HepG2 (cell line): ENCODE measurements around the gene FSHB. TPM values are rescaled to one million over a fixed set of nuclear protein-coding genes. Genes with fewer than 3 reads are reported as not detected.

Experiments
- ATAC-seq: fragments of 200-7000 bp; cut with Tn5 transposase; 3 replicates; pipeline ENCODE4 v1.9.1; 2020; ENCODE audit warnings: mild to moderate bottlenecking, moderate library complexity
- BruUV-seq: library from RNA; stranded (reverse); fragments of 400-500 nt; replicated peaks from 2 replicates; lab custom pipeline; 2021; lab: Mats Ljungman, UMichigan
- CTCF ChIA-PET: fragments of 300-600 bp; formaldehyde crosslinking; extraction: SDS; loops from one replicate; lab custom pipeline; 2021; ENCODE audit warnings: low total read pairs, inconsistent platforms, low intra/inter-chr PET ratio; lab: Yijun Ruan, JAX
- POLR2A ChIA-PET: fragments of 350-600 bp; sonication (Branson Sonifier 250); formaldehyde crosslinking; loops from one replicate; lab custom pipeline; 2020; ENCODE audit warnings: antibody characterized with exemption, inconsistent platforms; lab: Yijun Ruan, JAX
- DNase-seq: peaks from one replicate; pipeline ENCODE4 v3.0.0-alpha.2; 2015; ENCODE audit warnings: low spot score
- FAIRE-seq: peaks from 3 replicates; lab custom pipeline; 2011; peaks lifted over from hg19 to GRCh38; lab: Jason Lieb, UNC
- H2AFZ ChIP-seq: one replicate; pipeline ENCODE4 v1.6.1; 2011; ENCODE audit warnings: low read length, inconsistent platforms
- H3K27ac ChIP-seq: fragments of 300-600 bp; 3 replicates; pipeline ENCODE4 v1.8.0; 2011; ENCODE audit warnings: mixed run types, mild to moderate bottlenecking, mixed read lengths, low read length, inconsistent platforms; ENCODE audit not compliant: insufficient read depth; ENCODE audit errors: extremely low read length
- H3K27me3 ChIP-seq, 2 experiments: fragments of 200-600 bp in 1 of 2; 2 replicates in 1 of 2; 3 replicates in 1 of 2; pipeline versions ENCODE4 v1.6.0 to v1.8.0; 2011; ENCODE audit warnings: low read length in 2 of 2, mild to moderate bottlenecking in 2 of 2, moderate library complexity in 2 of 2, inconsistent platforms in 1 of 2; ENCODE audit not compliant: insufficient read depth in 2 of 2, control insufficient read depth in 1 of 2
- H3K36me3 ChIP-seq, 2 experiments: fragments of 200-600 bp in 1 of 2; replicated peaks in 1 of 2; 2 replicates in 1 of 2; 3 replicates in 1 of 2; pipeline versions ENCODE4 v1.5.1 to v1.8.0; 2011; ENCODE audit warnings: low read length in 2 of 2, inconsistent platforms in 1 of 2; ENCODE audit not compliant: insufficient read depth in 2 of 2, control insufficient read depth in 1 of 2
- H3K4me1 ChIP-seq: 2 replicates; pipeline ENCODE4 v1.5.1; 2012; ENCODE audit warnings: low read length, inconsistent platforms; ENCODE audit not compliant: insufficient read depth
- H3K4me2 ChIP-seq: 2 replicates; pipeline ENCODE4 v1.6.0; 2011; ENCODE audit warnings: low read depth, low read length, inconsistent platforms
- H3K4me3 ChIP-seq, 3 experiments: fragments of 200-600 bp in 1 of 3; sonication (generic), shearing (Covaris generic) in 1 of 3; replicated peaks in 1 of 3; 2 replicates each; pipeline ENCODE4 v1.5.1; 2011 to 2016; ENCODE audit warnings: low read length in 3 of 3, inconsistent platforms in 2 of 3, low read depth in 2 of 3, mild to moderate bottlenecking in 2 of 3, control low read depth in 1 of 3, mixed read lengths in 1 of 3; ENCODE audit not compliant: insufficient read depth in 1 of 3
- H3K79me2 ChIP-seq: one replicate; pipeline ENCODE4 v1.6.1; 2011; ENCODE audit warnings: low read length, inconsistent platforms; ENCODE audit not compliant: insufficient read depth
- H3K9ac ChIP-seq: 2 replicates; pipeline ENCODE4 v1.6.0; 2011; ENCODE audit warnings: mild to moderate bottlenecking, low read depth, low read length, inconsistent platforms; ENCODE audit not compliant: insufficient read depth
- H3K9me3 ChIP-seq: 2 replicates; pipeline ENCODE4 v1.5.1; 2012; ENCODE audit warnings: mild to moderate bottlenecking, low read length
- H4K20me1 ChIP-seq: 2 replicates; pipeline ENCODE4 v1.6.0; 2011; ENCODE audit warnings: inconsistent platforms, mild to moderate bottlenecking, low read length, moderate library complexity; ENCODE audit not compliant: insufficient read depth
- GATAD1 ChIP-seq: IDR thresholded peaks from 2 replicates; pipeline ENCODE4 v1.6.1; 2016; ENCODE audit warnings: missing genetic modification reagents, missing compliant biosample characterization
- HNF4A ChIP-seq: sonication (generic); formaldehyde crosslinking; IDR thresholded peaks from 2 replicates; pipeline ENCODE4 v1.4.0; 2020; ENCODE audit warnings: missing genetic modification reagents
- MAFG ChIP-seq: sonication (generic); formaldehyde crosslinking; IDR thresholded peaks from 2 replicates; pipeline ENCODE4 v1.5.1; 2020; ENCODE audit warnings: mild to moderate bottlenecking, missing genetic modification reagents
- NAIF1 ChIP-seq: sonication (generic); formaldehyde crosslinking; IDR thresholded peaks from 2 replicates; pipeline ENCODE4 v1.5.0; 2020; ENCODE audit warnings: mild to moderate bottlenecking, missing genetic modification reagents, borderline replicate concordance
- NCOR1 ChIP-seq: fragments of 200-600 bp; sonication (generic); IDR thresholded peaks from 2 replicates; pipeline ENCODE4 v1.7.0; 2017; ENCODE audit warnings: antibody characterized with exemption, low read length, borderline replicate concordance
- POGZ ChIP-seq: sonication (generic); formaldehyde crosslinking; IDR thresholded peaks from 2 replicates; pipeline ENCODE4 v1.4.0; 2020; ENCODE audit warnings: mild to moderate bottlenecking, missing genetic modification reagents
- PRDM10 ChIP-seq: sonication (generic); formaldehyde crosslinking; IDR thresholded peaks from 2 replicates; pipeline ENCODE4 v1.4.0; 2020; ENCODE audit warnings: low read depth, missing genetic modification reagents
- PRPF4 ChIP-seq: fragments of 200-400 bp; formaldehyde crosslinking; IDR thresholded peaks from 2 replicates; pipeline ENCODE4 v1.6.1; 2016; ENCODE audit warnings: low read length, low read depth; ENCODE audit not compliant: poor library complexity, severe bottlenecking
- RBAK ChIP-seq: sonication (generic); formaldehyde crosslinking; IDR thresholded peaks from 2 replicates; pipeline ENCODE4 v1.5.1; 2020; ENCODE audit warnings: mild to moderate bottlenecking, missing genetic modification reagents
- RCOR2 ChIP-seq: IDR thresholded peaks from 2 replicates; pipeline ENCODE4 v1.6.1; 2016; ENCODE audit warnings: missing biosample characterization, missing genetic modification reagents
- SALL1 ChIP-seq: sonication (generic); formaldehyde crosslinking; IDR thresholded peaks from 2 replicates; pipeline ENCODE4 v1.8.0; 2022; ENCODE audit warnings: mild to moderate bottlenecking, missing genetic modification reagents
- SNAPC2 ChIP-seq: sonication (generic); formaldehyde crosslinking; IDR thresholded peaks from 2 replicates; pipeline ENCODE4 v1.8.1; 2022; ENCODE audit warnings: mild to moderate bottlenecking, missing genetic modification reagents
- ZFP36 ChIP-seq: fragments of 150-350 bp; IDR thresholded peaks from 2 replicates; pipeline ENCODE4 v1.6.1; 2018; ENCODE audit warnings: borderline replicate concordance, low read length, low read depth; ENCODE audit not compliant: partially characterized antibody
- ZNF207 ChIP-seq: fragments of 450-650 bp; IDR thresholded peaks from 2 replicates; pipeline ENCODE4 v1.6.1; 2016; ENCODE audit warnings: antibody characterized with exemption, borderline replicate concordance
- ZNF343 ChIP-seq: sonication (generic); formaldehyde crosslinking; IDR thresholded peaks from 2 replicates; pipeline ENCODE4 v1.4.0; 2020; ENCODE audit warnings: mild to moderate bottlenecking, missing genetic modification reagents
- ZNF615 ChIP-seq: sonication (generic); formaldehyde crosslinking; IDR thresholded peaks from 2 replicates; pipeline ENCODE4 v1.5.0; 2020; ENCODE audit warnings: mild to moderate bottlenecking, missing genetic modification reagents, borderline replicate concordance
- WGBS: methylation state at CpG from one replicate; pipeline ENCODE4 v1.1.6; 2017; ENCODE audit warnings: low lambda C conversion rate; 5-methylcytosine and 5-hydroxymethylcytosine counted together
- in situ Hi-C: cut with HindIII; loops from 2 replicates; pipeline ENCODE4 v1.10.0; 2017; ENCODE audit warnings: low pct_unique_long_range_greater_than_20kb; ENCODE audit not compliant: extremely low pct_ligation_motif_present
- intact Hi-C: fragments of 100-400 bp; cut with micrococcal nuclease; formaldehyde crosslinking; loops from one replicate; pipeline ENCODE4 v1.10.0; 2022; ENCODE audit not compliant: unreplicated experiment
- polyA plus RNA-seq, 8 experiments: library from polyadenylated mRNA; depleted of rRNA in 3 of 8; stranded (reverse) in 7 of 8; unstranded in 1 of 8; fragments of >200 nt; fragmentation: Illumina TruSeq in 4 of 8; extraction: Trizol in 4 of 8; gene quantifications; 2 replicates each; pipeline versions ENCODE4 v1.2.1 to v1.2.3, GENCODE V29; 2011 to 2016; ENCODE audit warnings: low read depth in 4 of 8, missing spikeins in 1 of 8, mixed read lengths in 1 of 8; ENCODE audit not compliant: insufficient read depth in 1 of 8
- total RNA-seq, 5 experiments: library from RNA; depleted of rRNA; stranded (reverse); fragments of >200 nt; fragmentation: Illumina TruSeq; extraction: Trizol; gene quantifications; 2 replicates each; pipeline ENCODE4 v1.2.3, GENCODE V29; 2016; ENCODE audit warnings: low read depth in 1 of 5
- TF ChIP-seq, protein P1 (sequence below): IDR thresholded peaks from 2 replicates; pipeline ENCODE4 v1.6.1; 2016; ENCODE audit warnings: missing genetic modification reagents, missing compliant biosample characterization

The FSHB gene
- total and polyA plus RNA-seq, 2 of the 13 experiments (the other 11 are each of a cell fraction or from before 2014, with no cell fraction given) = not detected

DNA sequence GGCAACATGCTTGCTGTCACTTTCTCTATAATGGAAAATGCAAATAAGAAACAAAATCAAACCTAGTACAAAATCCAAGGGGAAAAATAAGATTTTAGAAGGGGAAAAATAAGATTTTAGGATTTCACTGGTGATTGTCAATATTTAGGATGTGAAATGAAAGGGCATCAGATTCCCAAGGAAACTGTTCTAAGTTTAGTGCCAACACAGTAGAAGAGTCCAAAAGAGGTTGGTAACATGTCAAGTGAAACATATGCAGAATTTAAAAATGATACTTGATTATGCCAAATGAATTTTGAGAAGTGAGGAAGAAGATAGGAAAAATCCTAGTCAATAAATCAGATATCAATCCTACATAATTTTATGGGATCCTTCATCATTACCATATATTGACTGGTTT, 46.4 kb downstream of the FSHB start:
- intact Hi-C loops (no loop called here), in situ Hi-C loops (no loop called here)
- no TSS peak for BruUV-seq
- Histone ChIP-seq H2AFZ (no peak overlapping the region), H3K4me2 (no peak overlapping the region), H4K20me1 (no peaks in the 10 kb centered on the region), H3K9ac (no peak overlapping the region), H3K27me3 (no peaks in the 10 kb centered on the region), H3K9me3 (no peaks in the 10 kb centered on the region), H3K4me1 (no peaks in the 10 kb centered on the region), H3K79me2 (no peaks in the 10 kb centered on the region), H3K4me3 (no peak overlapping the region), H3K27ac (no peak overlapping the region), H3K36me3 (no peaks in the 10 kb centered on the region)
- ATAC-seq (no peak), FAIRE-seq (no peak), DNase-seq (no peak)
- TF ChIP-seq MAFG (CRISPR knock-in tag) (no peak), HNF4A (CRISPR knock-in tag) (no peak), NAIF1 (CRISPR knock-in tag) (no peak), ZNF207 (no peak), ZFP36 (no peak)
- POLR2A ChIA-PET = no interaction called here
- CTCF ChIA-PET = no interaction called here

- H3K36me3 ChIP-seq = no peaks in the 10 kb centered on the region
- no TSS peak for BruUV-seq
- no peaks in the 10 kb centered on the region for H3K4me1 ChIP-seq
- ATAC-seq (no peak), FAIRE-seq (no peak), DNase-seq (no peak)
- intact Hi-C loops (no loop called here), in situ Hi-C loops (no loop called here)
- no peak overlapping the region for H3K4me2 ChIP-seq
- no peak overlapping the region for H3K4me3 ChIP-seq
- H4K20me1 ChIP-seq = no peaks in the 10 kb centered on the region
- no peaks in the 10 kb centered on the region for H3K9me3 ChIP-seq
- H3K9ac ChIP-seq = no peak overlapping the region
- H3K27me3 ChIP-seq = no peaks in the 10 kb centered on the region
- ChIA-PET CTCF (no interaction called here), POLR2A (no interaction called here)
- 6% methylated on average over 2 of the region's 2 CpGs for WGBS
- no peak overlapping the region for H2AFZ ChIP-seq
- no peak overlapping the region for H3K27ac ChIP-seq
- no peaks in the 10 kb centered on the region for H3K79me2 ChIP-seq
- TF ChIP-seq, protein P1, sequence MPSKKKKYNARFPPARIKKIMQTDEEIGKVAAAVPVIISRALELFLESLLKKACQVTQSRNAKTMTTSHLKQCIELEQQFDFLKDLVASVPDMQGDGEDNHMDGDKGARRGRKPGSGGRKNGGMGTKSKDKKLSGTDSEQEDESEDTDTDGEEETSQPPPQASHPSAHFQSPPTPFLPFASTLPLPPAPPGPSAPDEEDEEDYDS (CRISPR knock-in tag) = no peak
- no peak for TF ChIP-seq PRDM10 (CRISPR knock-in tag)
- TF ChIP-seq PRPF4 = no peak
- no peak for TF ChIP-seq GATAD1 (CRISPR knock-in tag)
- TF ChIP-seq SALL1 (CRISPR knock-in tag) = no peak
- TF ChIP-seq NCOR1 = no peak
- no peak for TF ChIP-seq POGZ (CRISPR knock-in tag)
- TF ChIP-seq SNAPC2 (CRISPR knock-in tag) = no peak
- TF ChIP-seq ZNF615 (CRISPR knock-in tag) = no peak
- TF ChIP-seq ZNF343 = no peak
- TF ChIP-seq RBAK (CRISPR knock-in tag) = no peak
- TF ChIP-seq RCOR2 = no peak
Measured at GRCh38 chr11:30279796-30280195, 49.0 kb downstream of the FSHB start.
